HG02759 (cell line): ENCODE measurements around the gene NDUFA3.
"Not testable (repeated sequence)": the region's sequence is repeated elsewhere in the genome, so short reads cannot be mapped to it uniquely, and the experiment has no call there.

Experiments
- ATAC-seq: cut with Tn5 transposase; IDR thresholded peaks from one replicate; pipeline ENCODE4 v1.9.1; 2021; ENCODE audit warnings: mild to moderate bottlenecking, moderate library complexity; ENCODE audit not compliant: unreplicated experiment

NDUFA3 gene

GRCh38 chr19:54102421-54103169, at the start of gene NDUFA3:
Gene NDUFA3, plus strand, starts transcription at chr19:54102855. Its CDS starts 24 bp downstream, at chr19:54102879.
- peak; percentile 97 for ATAC-seq

GRCh38 chr19:54062643-54063042, 40.0 kb upstream of the NDUFA3 start:
- ATAC-seq = no peak

GRCh38 chr19:54063350-54064116, 39.1 kb upstream of the NDUFA3 start, which contains the start of gene VSTM1:
Gene VSTM1, minus strand, starts transcription at chr19:54063897. Its CDS starts 120 bp downstream, at chr19:54063777.
- no peak for ATAC-seq

- no peak for ATAC-seq
Observed at GRCh38 chr19:54069470-54069869, 33.2 kb upstream of the NDUFA3 start.

GRCh38 chr19:54073829-54074228, 28.8 kb upstream of the NDUFA3 start:
- no peak for ATAC-seq

GRCh38 chr19:54074851-54075250, 27.8 kb upstream of the NDUFA3 start:
- no peak for ATAC-seq

- no peak for ATAC-seq
Observed at GRCh38 chr19:54077334-54077733, 25.3 kb upstream of the NDUFA3 start.

GRCh38 chr19:54081032-54081431, 21.6 kb upstream of the NDUFA3 start, which contains the start of gene TARM1:
Gene TARM1, minus strand, starts transcription at chr19:54081365. Its CDS starts 25 bp downstream, at chr19:54081340.
- no peak for ATAC-seq

- ATAC-seq = no peak
Observed at GRCh38 chr19:54084410-54084809, 18.2 kb upstream of the NDUFA3 start.

- no peak for ATAC-seq
Observed at GRCh38 chr19:54094426-54095000, 8.1 kb upstream of the NDUFA3 start.

- no peak for ATAC-seq
Observed at GRCh38 chr19:54095136-54095858, 7.4 kb upstream of the NDUFA3 start.

- ATAC-seq = not testable (repeated sequence)
Observed at GRCh38 chr19:54095859-54096616, 6.6 kb upstream of the NDUFA3 start.

GRCh38 chr19:54096617-54097106, 6.0 kb upstream of the NDUFA3 start:
- no peak for ATAC-seq

- ATAC-seq = no peak
Observed at GRCh38 chr19:54099190-54099902, 3.3 kb upstream of the NDUFA3 start.

GRCh38 chr19:54099903-54100255, 2.8 kb upstream of the NDUFA3 start:
- ATAC-seq = not testable (repeated sequence)

GRCh38 chr19:54100561-54100960, 2.1 kb upstream of the NDUFA3 start, which contains the start of gene OSCAR:
Gene OSCAR, minus strand, starts transcription at chr19:54100803. Its CDS starts 11 bp downstream, at chr19:54100792.
- no peak for ATAC-seq

GRCh38 chr19:54104998-54105715, 2.5 kb downstream of the NDUFA3 start:
- ATAC-seq = no peak

GRCh38 chr19:54105796-54106195, 3.1 kb downstream of the NDUFA3 start:
- no peak for ATAC-seq

GRCh38 chr19:54106716-54107115, 4.1 kb downstream of the NDUFA3 start:
- ATAC-seq = no peak
